Endodermal cell (in vitro differentiated cells): ENCODE results near the gene LRIT1. TPM values are rescaled to one million over a fixed set of nuclear protein-coding genes. Genes with fewer than 3 reads are reported as not detected.

Experiments used
- DNase-seq: peaks from one replicate; pipeline ENCODE4 v3.0.0-alpha.2; 2017
- H3K27ac ChIP-seq: 2 replicates; pipeline ENCODE4 v1.5.1; 2013; ENCODE audit warnings: mild to moderate bottlenecking, low read depth, low read length, moderate library complexity
- H3K27me3 ChIP-seq: 2 replicates; pipeline ENCODE4 v1.6.1; 2013; ENCODE audit warnings: mild to moderate bottlenecking, low read length, moderate library complexity; ENCODE audit not compliant: insufficient read depth, control insufficient read depth, poor library complexity, severe bottlenecking
- H3K36me3 ChIP-seq: 2 replicates; pipeline ENCODE4 v1.7.0; 2013; ENCODE audit warnings: mild to moderate bottlenecking, low read length, moderate library complexity; ENCODE audit not compliant: control insufficient read depth, insufficient read depth
- H3K4me1 ChIP-seq: one replicate; pipeline ENCODE4 v1.7.0; 2013; ENCODE audit warnings: low read length; ENCODE audit not compliant: control insufficient read depth, insufficient read depth
- H3K4me3 ChIP-seq: 2 replicates; pipeline ENCODE4 v1.5.1; 2013; ENCODE audit warnings: mild to moderate bottlenecking, low read length, moderate library complexity
- H3K9ac ChIP-seq: 2 replicates; pipeline ENCODE4 v1.6.1; 2013; ENCODE audit warnings: mild to moderate bottlenecking, low read length, moderate library complexity; ENCODE audit not compliant: poor library complexity, severe bottlenecking; ENCODE audit errors: extremely low read depth
- H3K9me3 ChIP-seq: 2 replicates; pipeline ENCODE4 v1.6.1; 2013; ENCODE audit warnings: mild to moderate bottlenecking, low read length, moderate library complexity; ENCODE audit not compliant: control insufficient read depth
- H3K27ac Mint-ChIP-seq: 2 replicates; pipeline ENCODE4 v1.8.0; 2020; ENCODE audit warnings: mixed read lengths
- H3K27me3 Mint-ChIP-seq: 2 replicates; pipeline ENCODE4 v1.8.0; 2021; ENCODE audit warnings: mild to moderate bottlenecking, mixed read lengths; ENCODE audit not compliant: insufficient read depth
- H3K36me3 Mint-ChIP-seq: 2 replicates; pipeline ENCODE4 v1.8.0; 2020; ENCODE audit warnings: low read depth, mixed read lengths
- H3K4me1 Mint-ChIP-seq: 2 replicates; pipeline ENCODE4 v1.8.0; 2020; ENCODE audit warnings: mixed read lengths
- H3K4me3 Mint-ChIP-seq: 2 replicates; pipeline ENCODE4 v1.8.0; 2020; ENCODE audit warnings: mild to moderate bottlenecking, moderate library complexity, mixed read lengths
- H3K9me3 Mint-ChIP-seq: 2 replicates; pipeline ENCODE4 v1.8.0; 2020; ENCODE audit warnings: mild to moderate bottlenecking, mixed read lengths
- WGBS, 2 experiments: methylation state at CpG; one replicate each; pipeline versions ENCODE4 v1.1.5 to v1.1.7; 2013; ENCODE audit warnings: missing lambda C conversion rate in 2 of 2, mixed read lengths in 1 of 2; ENCODE audit not compliant: insufficient coverage in 1 of 2, insufficient read length in 1 of 2; 5-methylcytosine and 5-hydroxymethylcytosine counted together
- total RNA-seq, 2 donors: library from RNA; stranded (reverse); fragmentation: NEBNext Ultra II Directional in 1 of 2; extraction: Animal tissue kit (Norgen Biotek cat#: 25700) in 1 of 2; gene quantifications; 2 replicates in 1 of 2; 3 replicates in 1 of 2; pipeline ENCODE4 v1.2.1, GENCODE V29; 2021
- TF ChIP-seq, protein P1 (sequence below): fragments of 200-600 bp; sonication (generic); conservative IDR thresholded peaks from 2 replicates; pipeline ENCODE4 v1.5.0; 2021; ENCODE audit warnings: antibody characterized with exemption, mild to moderate bottlenecking

The LRIT1 gene
- total RNA-seq, 2 donors from 2014 or later, result 0.11 TPM; not detected in 1

DNA sequence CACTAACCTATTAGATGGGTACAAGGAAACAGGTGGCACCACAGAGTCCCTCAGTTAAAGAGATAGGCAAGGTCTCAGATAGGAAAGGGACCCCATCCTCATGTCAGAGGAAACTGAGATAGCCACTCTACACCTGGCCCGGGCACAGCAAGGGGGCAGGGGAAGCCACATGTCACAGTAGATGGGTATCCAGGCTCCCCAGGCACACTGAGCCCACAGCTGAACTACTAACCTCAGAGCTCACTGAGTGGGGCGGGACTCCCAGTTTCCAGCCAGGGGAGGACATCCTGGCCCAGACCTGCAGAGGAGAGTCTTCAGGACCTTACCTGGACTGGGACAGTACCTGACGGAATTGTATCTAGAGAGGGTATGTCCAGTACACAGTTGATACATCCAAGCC, 50.7 kb downstream of the LRIT1 start:
- Histone ChIP-seq H3K27me3 (peaks cover 74% of the 10 kb centered on the region), H3K9me3 (no peaks in the 10 kb centered on the region), H3K4me3 (no peak overlapping the region), H3K9ac (no peak overlapping the region), H3K4me1 (no peaks in the 10 kb centered on the region), H3K36me3 (no peaks in the 10 kb centered on the region), H3K27ac (no peak overlapping the region)
- Mint-ChIP-seq H3K4me3 (no peak overlapping the region), H3K27ac (no peak overlapping the region), H3K9me3 (no peaks in the 10 kb centered on the region), H3K36me3 (no peaks in the 10 kb centered on the region), H3K27me3 (peaks cover 54% of the 10 kb centered on the region), H3K4me1 (peaks cover 1% of the 10 kb centered on the region)
- 91% methylated on average over 3 of the region's 3 CpGs; no CpG with 5 or more reads in 1 of the 2 experiments for WGBS, 2 experiments
- TF ChIP-seq, protein P1, sequence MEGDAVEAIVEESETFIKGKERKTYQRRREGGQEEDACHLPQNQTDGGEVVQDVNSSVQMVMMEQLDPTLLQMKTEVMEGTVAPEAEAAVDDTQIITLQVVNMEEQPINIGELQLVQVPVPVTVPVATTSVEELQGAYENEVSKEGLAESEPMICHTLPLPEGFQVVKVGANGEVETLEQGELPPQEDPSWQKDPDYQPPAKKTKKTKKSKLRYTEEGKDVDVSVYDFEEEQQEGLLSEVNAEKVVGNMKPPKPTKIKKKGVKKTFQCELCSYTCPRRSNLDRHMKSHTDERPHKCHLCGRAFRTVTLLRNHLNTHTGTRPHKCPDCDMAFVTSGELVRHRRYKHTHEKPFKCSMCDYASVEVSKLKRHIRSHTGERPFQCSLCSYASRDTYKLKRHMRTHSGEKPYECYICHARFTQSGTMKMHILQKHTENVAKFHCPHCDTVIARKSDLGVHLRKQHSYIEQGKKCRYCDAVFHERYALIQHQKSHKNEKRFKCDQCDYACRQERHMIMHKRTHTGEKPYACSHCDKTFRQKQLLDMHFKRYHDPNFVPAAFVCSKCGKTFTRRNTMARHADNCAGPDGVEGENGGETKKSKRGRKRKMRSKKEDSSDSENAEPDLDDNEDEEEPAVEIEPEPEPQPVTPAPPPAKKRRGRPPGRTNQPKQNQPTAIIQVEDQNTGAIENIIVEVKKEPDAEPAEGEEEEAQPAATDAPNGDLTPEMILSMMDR, result no peak
- no peak for DNase-seq

DNA sequence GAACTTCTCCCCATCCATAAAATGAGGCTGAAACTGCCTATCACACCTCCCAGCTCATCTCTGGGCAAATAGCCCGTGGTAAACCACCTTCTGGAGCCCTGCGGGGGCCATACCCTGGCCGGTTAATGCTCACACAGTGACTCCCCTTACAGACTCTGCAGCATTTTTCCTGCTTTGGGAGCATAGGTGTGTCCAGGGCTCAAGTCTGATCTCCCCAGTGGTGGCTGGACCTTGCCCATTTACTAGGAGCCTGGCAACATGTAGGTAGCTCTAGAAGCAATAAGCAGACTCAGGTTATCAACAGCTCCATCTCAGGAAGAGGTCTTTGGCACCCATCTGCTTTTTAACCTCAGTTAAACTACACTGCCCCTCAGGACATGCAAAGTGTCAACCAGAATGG, 52.5 kb downstream of the LRIT1 start:
- TF ChIP-seq, protein P1, result no peak
- H3K27ac Mint-ChIP-seq, result no peak overlapping the region

DNA sequence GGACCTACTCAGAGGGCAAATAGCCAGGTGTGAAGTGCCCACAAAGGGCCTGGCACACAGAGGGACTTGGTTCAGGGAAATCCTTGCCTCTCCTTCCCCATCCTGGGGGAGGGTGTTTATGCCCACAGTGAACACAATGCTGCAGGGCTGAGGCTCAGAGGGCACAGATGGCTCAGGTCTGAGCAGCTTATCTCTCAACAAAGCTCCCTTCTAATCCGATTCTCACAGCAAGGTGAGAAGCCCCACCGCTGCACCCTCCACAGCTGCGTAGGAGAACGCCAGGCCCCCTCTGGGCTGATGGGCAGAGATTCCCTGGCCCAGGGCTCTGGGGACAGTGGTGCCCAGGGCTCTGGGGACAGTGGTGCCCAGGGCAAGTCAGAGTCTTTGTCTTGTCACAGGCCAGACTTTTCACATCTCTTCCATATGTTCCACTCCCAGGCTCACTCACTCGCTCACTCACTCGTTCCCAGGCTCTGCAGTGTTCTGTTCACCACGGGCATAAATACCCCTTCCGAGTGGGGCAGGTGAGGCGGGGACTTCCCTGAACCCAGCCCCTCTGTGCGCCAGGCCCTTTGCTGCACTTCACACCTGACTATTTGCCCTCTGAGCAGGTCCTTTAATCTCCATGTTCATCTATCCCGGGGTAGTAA, 55.7 kb downstream of the LRIT1 start:
- H3K9me3 ChIP-seq, result no peaks in the 10 kb centered on the region
- H3K4me3 ChIP-seq, result no peak overlapping the region
- Mint-ChIP-seq H3K9me3 (peaks cover 9% of the 10 kb centered on the region), H3K36me3 (no peaks in the 10 kb centered on the region), H3K27ac (no peak overlapping the region), H3K4me3 (no peak overlapping the region), H3K4me1 (no peaks in the 10 kb centered on the region), H3K27me3 (peaks cover 16% of the 10 kb centered on the region)
- no peak for DNase-seq
- TF ChIP-seq, protein P1, result no peak
- H3K9ac ChIP-seq, result no peak overlapping the region
- no peak overlapping the region for H3K27ac ChIP-seq
- no peaks in the 10 kb centered on the region for H3K36me3 ChIP-seq
- 76 to 84% methylated on average over 9 to 11 of the region's 11 CpGs for WGBS, 2 experiments
- H3K4me1 ChIP-seq, result no peaks in the 10 kb centered on the region
- H3K27me3 ChIP-seq, result peaks cover 24% of the 10 kb centered on the region

More for the DNA sequence above, 52.5 kb downstream of the LRIT1 start:
- Histone ChIP-seq H3K4me3 (no peak overlapping the region), H3K36me3 (no peaks in the 10 kb centered on the region), H3K4me1 (no peaks in the 10 kb centered on the region), H3K9ac (no peak overlapping the region), H3K9me3 (no peaks in the 10 kb centered on the region), H3K27me3 (peaks cover 56% of the 10 kb centered on the region), H3K27ac (no peak overlapping the region)
- H3K4me3 Mint-ChIP-seq, result no peak overlapping the region
- WGBS, 2 experiments, result 86 to 100% methylated on average over 1 to 3 of the region's 3 CpGs
- peaks cover 48% of the 10 kb centered on the region for H3K27me3 Mint-ChIP-seq
- no peaks in the 10 kb centered on the region for H3K9me3 Mint-ChIP-seq
- DNase-seq, result no peak
- H3K4me1 Mint-ChIP-seq, result no peaks in the 10 kb centered on the region
- H3K36me3 Mint-ChIP-seq, result no peaks in the 10 kb centered on the region
